HL-60/S4 (cell line): ENCODE measurements around the gene LIPN.

ENCODE experiments used
- in situ Hi-C: fragments of 300-500 bp; cut with MboI; formaldehyde crosslinking; loops from 2 replicates; pipeline ENCODE4 v1.14.3; 2022; ENCODE audit warnings: low sequenced_read_pairs

Gene LIPN

DNA sequence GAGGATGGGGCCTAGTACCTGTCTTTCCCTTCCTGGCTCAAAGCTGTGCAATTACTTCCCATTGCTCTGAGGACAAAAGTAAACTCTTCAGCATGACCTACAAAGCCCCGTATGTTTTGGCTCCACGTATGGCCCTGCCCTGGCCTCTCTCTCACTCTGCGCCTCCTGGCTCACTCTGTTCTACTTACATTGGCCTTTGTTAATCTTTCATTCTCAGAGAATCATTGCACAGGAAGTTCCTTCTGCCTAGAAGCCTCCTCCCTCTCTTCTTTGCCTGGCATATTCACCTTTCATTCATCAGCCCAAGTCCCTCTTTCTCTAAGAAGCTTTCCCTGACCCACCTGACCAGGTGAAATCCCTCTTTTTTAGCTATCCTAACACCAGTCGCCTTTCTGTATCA lies 66.6 kb downstream of the LIPN start:
- in situ Hi-C loops: no loop called here

GRCh38 chr10:88827671-88828070 lies 67.9 kb downstream of the LIPN start:
- in situ Hi-C loops: no loop called here

DNA sequence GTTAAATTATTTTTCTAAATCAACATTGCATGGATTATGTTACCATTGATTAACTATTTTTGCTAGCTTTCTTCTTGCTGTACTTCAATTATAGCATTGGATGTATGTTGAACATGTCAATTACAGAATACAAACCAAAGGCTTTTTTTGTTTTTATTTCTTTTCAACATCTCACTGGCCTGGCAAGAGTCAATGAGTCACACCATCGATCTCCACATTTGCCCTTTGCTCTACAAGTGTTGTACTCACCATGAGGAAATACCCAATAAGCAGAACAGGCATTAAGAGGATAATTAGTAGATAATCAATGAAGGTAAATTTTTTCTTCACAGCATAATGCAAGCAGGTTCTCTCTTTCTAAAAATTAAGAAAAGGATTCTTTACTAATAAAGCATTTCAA lies 68.5 kb downstream of the LIPN start:
- in situ Hi-C loops: no loop called here
